C4-2B (cell line): ENCODE measurements around the gene TM2D3.
"Not testable (repeated sequence)": the region's sequence is repeated elsewhere in the genome, so short reads cannot be mapped to it uniquely, and the experiment has no call there.

Source experiments
- H3K27ac ChIP-seq: fragments of 450-650 bp; 2 replicates; pipeline ENCODE4 v1.5.1; 2017
- CTCF ChIP-seq: fragments of 450-650 bp; conservative IDR thresholded peaks from 2 replicates; pipeline ENCODE4 v1.5.1; 2017; ENCODE audit warnings: mild to moderate bottlenecking
- ZFX ChIP-seq: fragments of 450-650 bp; IDR thresholded peaks from 2 replicates; pipeline ENCODE4 v1.6.1; 2017

Gene TM2D3

GRCh38 chr15:101657171-101657570 is 5.0 kb upstream of the TM2D3 start:
- TF ChIP-seq ZFX, result no peak
- no peak for TF ChIP-seq CTCF
- H3K27ac ChIP-seq, result no peak overlapping the region

GRCh38 chr15:101654624-101655337 is 2.6 kb upstream of the TM2D3 start:
- not testable (repeated sequence) for H3K27ac ChIP-seq

- H3K27ac ChIP-seq, result no peak overlapping the region
- TF ChIP-seq CTCF (no peak), ZFX (no peak)
Observed at GRCh38 chr15:101654171-101654570, 2.0 kb upstream of the TM2D3 start.

- TF ChIP-seq CTCF (no peak), ZFX (peak; percentile 43)
- peak overlapping the region; percentile 86 for H3K27ac ChIP-seq
Observed at GRCh38 chr15:101652786-101653430, 727 bp upstream of the TM2D3 start.

GRCh38 chr15:101651554-101652097 is 555 bp downstream of the TM2D3 start:
- peak overlapping the region; percentile 86 for H3K27ac ChIP-seq
- TF ChIP-seq ZFX (no peak), CTCF (no peak)

GRCh38 chr15:101650145-101650544 is 2.0 kb downstream of the TM2D3 start:
- TF ChIP-seq ZFX, result no peak
- TF ChIP-seq CTCF, result no peak
- H3K27ac ChIP-seq, result no peak overlapping the region

GRCh38 chr15:101648356-101648755 is 3.8 kb downstream of the TM2D3 start:
- no peak overlapping the region for H3K27ac ChIP-seq
- TF ChIP-seq CTCF (no peak), ZFX (no peak)
